Stimulated activated CD4-positive, alpha-beta T cell treated with anti-CD3 and anti-CD28 coated beads, Interleukin-1b, Interleukin-23, amount 100 ng/mL, for 4 hours (primary cell): Measurements from ENCODE around the gene CAMK2A.
"Not testable (repeated sequence)": the region's sequence is repeated elsewhere in the genome, so short reads cannot be mapped to it uniquely, and the experiment has no call there.

ENCODE experiments used
- DNase-seq, 2 donors: peaks; one replicate each; pipeline ENCODE4 v3.0.0-alpha.2; 2020; ENCODE audit warnings: low read depth in 2 of 2

The CAMK2A gene

DNA sequence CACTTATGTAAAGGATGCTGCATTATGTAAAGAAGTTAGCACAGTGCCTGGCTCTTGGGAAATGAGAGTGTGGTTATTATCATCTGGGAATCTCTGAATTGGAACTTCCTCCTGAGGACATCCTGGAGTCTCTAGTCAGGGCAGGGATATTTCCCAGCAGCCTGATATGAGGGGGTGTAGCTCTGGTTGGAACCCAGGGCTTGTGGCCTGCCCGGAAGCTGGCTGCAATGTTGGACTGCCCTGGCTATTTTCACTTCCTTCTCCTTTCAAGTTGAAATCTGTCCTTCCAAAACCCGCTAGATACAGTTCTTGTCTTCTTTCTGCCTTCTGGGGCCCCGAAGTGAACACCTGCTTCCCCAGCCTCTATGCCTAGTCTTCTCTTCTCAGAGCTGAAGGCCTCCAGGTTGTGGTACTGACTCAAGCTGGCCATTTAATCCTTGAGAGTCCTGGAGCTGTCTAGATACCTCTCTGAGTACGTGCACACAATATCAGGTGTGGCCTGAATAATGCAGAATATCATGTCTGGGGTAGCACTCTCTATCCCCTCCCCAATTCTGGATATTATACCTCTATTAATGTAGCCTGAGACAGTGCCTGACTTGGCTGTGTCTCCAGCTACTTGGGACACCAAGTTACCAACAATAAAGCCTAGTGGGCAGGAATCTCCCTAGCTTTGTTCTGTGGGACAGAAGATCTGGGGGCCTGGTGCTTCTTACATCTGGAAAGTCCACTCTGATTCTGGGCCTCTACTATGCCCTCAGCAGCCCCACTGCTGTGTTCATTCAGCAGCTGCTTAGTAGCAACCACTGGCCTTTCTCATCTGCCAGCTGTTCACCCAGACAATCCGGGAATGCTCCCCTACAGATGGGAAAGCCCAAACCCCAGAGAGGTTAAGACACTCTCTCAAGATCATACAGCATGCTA lies 54.7 kb downstream of the CAMK2A start:
- DNase-seq, result no peak

DNA sequence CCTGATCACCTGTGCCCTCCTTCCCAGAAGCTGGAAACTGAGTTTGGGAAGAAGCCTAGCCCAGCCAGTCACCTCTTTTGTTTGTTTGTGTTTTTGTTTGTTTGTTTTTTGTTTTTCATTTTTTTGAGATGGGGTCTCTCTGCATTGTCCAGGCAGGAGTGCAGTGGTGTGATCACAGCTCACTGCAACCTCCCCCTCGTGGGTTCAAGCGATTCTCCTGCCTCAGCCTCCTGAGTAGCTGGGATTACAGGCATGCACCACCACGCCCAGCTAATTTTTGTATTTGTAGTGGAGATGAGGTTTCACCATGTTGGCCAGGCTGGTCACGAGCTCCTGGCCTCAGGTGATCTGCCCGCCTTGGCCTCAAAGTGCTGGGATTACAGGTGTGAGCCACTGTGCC lies 55.9 kb downstream of the CAMK2A start:
- DNase-seq, result not testable (repeated sequence)

DNA sequence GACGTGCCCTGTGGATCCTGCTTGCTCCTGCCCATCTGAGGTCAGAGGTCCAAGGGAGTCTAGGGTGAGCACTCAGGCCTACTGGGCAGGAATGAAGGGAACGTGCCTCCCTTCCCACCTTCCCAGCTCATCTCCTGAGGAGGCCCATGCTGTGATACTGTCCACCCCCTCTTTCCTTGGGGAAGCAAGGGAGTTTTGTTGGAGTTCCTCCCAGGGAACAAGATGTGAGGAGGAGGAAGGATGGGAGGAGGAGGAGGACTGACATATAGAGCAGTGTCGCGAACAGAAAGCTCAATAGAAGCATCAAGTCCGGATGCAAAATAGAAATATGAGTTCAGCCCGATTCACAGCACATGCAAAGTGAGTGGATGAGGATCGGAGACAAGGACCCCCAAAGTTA lies 58.7 kb downstream of the CAMK2A start:
- DNase-seq, result no peak

DNA sequence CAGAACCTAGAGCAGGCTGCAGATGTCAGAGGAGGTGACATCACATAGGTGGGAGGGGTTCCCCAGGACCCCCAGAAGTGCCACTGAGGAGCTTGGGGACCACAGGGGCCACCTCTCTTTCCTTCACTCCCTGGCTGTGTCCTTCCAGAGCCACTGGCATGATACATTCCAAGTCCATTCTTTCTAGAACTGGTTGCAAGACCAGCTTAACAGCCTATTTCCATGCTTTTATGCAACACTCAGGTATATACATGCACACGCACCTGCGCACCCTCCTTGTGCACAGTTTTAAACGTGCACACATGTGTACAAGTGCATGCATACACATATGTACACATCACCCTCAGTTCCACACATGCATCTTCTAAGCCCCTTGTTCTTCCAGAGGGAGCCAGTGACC lies 60.0 kb downstream of the CAMK2A start:
- DNase-seq, result no peak

DNA sequence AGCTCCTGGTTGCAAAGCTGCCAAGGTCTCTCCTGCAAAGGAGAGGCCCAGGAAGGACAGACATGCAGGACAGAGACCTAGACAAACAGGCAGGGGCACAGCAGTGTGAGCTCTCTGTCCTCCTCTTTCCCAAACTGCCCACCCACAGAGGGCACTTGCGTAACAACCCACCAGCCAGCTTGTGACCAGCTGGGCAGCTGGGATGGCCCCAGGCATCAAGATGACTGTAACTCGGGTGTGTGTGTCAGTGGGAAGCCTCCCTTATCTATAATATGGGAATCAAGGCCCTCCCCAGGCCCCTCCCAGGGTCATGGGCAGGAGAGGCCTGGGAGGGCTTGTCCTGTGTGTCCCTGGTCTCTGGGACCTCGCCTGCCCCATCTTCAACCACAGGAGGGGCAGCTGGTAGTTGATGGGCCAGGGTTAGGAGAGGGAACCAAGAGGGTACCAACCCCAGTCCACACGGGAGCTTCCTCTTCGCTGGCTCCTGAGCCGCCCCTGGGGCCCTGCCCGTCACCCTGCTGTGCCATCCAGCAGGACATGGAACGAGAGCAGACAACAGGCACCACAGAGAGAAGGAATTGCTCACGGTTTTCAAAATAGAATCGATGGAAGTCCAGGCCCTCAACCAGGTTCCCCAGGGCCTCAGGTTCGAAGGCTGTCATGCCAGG lies 61.8 kb downstream of the CAMK2A start:
- DNase-seq, result no peak

DNA sequence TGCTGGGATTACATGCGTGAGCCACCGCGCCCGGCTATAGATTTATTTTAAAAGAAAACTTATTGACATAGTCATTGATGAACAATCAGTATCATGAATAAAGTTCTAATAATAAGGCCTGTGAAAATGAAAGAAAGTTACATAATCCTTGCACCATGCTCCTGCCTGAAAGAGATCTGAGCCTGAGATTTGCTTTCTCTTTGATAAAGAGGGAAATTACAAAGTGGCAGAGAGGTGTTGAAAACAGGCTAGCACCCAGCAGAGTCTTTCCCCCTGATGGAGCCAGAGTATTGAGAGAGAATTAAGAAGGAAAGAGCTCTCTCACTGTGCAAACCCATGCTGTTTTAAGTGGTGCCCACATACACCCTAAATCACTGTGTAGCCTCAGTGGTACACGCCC lies 62.5 kb downstream of the CAMK2A start:
- DNase-seq, result no peak

DNA sequence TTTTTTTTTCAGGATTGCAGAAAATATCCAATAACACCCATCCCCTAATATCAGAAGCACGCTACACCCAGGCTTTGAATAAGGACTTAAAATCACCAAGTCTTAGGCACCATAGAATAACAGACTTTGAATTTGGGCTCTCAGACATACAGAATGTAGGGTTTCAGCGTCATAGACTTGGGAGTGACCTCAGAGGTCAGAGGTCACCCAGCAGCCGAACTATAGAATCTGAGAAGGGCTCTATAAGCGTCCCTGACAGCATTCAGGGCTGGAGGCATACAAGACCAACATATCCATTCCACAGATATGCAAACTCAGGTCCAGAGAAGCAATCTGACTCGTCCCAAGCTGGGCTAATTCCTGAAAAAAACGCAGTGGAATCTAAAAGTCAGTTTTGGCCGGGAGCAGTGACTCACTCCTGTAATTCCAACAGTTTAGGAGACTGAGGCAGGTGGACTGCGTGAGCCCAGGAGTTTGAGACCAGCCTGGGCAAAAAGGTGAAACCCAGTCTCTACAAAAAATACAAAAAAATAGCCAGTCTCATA lies 65.0 kb downstream of the CAMK2A start:
- DNase-seq, result no peak

DNA sequence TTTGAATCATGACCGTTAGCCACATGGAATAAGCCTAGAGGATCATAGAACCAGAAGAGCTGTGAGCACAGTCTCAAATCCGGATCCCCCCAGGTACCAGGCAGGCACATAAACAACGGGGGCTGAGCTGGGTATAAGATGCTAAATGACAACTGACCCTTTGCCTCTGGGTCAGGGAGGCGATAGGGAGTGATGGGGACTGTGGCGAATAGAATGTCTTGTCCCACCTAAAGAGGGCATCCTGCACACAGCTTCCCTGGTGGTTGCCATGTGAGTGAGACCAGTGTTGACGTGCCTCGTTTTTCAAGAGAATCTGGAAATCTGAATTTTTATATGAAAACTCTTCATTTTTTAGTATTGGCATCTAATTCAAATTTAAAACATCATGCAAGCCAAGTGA lies 66.1 kb downstream of the CAMK2A start:
- no peak for DNase-seq

DNA sequence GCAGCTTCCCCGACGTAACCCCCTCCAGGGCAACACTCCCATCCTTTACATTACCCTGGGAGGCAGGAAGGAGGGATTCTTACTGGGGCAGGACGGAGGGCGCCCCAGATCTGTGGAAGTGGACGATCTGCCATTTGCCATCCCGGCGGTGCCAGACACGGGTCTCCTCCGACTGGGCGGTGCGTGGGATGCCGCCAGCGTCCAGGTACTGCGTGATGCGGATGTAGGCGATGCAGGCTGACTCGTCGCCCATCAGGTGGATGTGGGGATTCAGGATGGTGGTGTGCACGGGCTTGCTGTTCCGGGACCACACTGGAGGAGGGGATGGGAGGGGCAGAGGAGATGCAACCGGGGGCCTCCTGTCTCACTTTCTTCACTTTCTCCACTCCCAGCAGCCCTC lies 66.7 kb downstream of the CAMK2A start:
- no peak for DNase-seq

DNA sequence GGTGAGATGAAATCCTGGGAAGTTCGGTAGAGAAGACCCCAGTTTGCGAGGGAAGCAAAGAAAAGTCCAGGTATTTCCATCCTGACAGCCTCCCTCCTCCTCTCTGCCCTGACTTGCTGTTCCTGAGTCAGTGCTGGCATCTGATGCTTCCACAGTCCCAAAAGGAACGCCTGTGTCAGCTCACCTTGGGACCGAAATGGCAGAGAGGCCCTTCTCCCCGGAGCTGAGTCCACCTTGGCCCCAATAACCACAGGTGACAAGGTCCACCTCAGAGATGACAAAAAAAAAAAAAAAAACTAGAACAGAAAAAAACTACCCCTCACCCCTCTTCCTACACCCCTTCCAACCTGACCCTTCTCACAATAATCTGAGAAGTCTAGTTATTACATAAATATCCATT lies 68.1 kb downstream of the CAMK2A start:
- DNase-seq, result no peak

DNA sequence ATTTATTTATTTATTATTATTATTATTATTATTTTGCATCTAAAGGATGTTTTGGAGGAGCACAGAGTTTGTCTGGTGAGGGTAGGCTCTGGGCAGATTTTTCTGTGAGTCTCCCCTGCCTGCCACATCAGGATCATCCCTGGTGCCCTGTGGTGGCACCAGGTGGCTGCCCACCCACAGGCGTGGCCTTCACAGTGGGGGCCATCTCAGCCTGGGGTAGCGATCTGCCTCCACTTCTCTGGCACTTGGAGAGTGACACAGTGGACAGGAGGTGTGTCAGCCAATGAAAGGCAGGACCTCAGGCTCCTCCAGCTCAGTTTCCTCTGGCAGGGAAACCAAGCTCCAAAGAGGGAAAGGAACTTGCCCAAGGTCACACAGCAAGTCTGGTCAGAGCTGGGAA lies 69.7 kb downstream of the CAMK2A start:
- DNase-seq, result no peak

DNA sequence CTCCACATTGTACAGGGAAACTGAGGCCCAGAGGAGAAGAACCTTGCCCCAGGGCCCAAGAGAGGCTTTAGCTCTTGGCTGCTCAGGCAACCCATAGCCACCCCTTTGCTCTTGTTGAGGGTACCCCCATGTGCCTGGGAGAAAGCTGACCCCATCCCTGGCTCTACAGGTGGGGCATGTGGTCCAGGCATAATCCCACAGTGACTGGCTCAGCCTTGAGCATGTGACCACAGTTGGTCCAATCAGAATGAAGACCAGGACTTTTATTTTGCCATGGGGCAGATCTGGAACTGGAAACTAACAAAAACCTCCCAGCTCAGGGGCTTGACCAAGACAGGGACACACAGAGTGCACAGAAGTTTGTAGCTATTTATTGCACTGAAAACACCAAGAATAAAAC lies 70.4 kb downstream of the CAMK2A start:
- no peak for DNase-seq

DNA sequence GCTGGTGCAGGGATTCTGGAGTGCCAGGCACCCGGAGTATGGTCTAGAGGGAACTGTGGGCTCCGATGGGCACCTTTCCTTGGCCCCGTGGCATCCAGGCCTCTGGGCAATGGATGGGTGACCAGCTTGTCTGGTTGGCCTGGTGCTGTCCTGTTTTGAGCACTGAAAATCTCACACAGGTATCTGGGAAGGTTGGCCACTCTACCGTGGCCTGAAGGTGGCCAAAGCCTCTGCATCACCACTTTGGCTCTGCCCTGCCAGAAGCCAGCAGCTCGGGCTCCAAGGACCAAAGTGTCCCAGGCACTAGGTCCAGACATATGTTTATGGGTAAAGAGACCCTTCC lies 70.9 kb downstream of the CAMK2A start:
- DNase-seq, result no peak

DNA sequence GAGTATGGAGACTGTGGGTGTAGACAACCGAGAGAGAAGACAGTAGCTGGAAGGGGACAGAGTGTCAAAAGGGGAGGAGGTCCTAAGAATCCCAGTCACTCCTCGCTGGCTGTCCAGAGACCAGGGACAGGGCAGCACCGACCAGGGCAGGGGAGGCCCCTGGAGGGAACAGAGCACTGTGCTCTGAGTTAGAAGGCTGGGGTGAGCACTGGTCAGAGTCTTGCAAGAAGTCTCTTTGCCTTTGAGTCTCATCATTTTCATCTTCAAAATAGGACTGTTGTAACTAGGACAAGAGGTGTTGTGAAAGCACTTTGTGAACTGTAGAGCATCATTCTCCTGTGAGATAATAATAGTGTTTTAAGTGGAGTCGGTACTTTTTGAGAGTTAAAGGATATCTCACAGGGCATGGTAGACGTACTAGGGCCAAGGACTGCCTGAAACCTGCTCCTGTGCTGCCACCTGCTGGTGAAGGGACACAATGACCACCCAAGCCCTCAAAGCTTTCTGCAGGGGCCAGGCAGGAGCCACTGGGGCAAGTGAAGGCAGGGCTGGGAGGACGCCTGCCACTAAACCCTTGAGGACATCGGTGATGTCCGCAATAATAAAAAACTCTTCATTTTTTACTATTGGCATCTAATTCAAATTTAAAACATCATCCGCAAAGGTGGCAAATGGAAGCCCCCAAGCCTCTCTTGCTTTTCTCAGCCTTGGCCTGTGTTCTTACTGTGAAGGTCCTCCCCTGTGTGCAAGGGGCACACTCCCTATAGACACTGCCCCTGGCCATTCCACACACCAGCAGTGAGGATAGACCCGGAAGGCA lies 71.5 kb downstream of the CAMK2A start:
- peak; percentile 64 to 74 for DNase-seq

DNA sequence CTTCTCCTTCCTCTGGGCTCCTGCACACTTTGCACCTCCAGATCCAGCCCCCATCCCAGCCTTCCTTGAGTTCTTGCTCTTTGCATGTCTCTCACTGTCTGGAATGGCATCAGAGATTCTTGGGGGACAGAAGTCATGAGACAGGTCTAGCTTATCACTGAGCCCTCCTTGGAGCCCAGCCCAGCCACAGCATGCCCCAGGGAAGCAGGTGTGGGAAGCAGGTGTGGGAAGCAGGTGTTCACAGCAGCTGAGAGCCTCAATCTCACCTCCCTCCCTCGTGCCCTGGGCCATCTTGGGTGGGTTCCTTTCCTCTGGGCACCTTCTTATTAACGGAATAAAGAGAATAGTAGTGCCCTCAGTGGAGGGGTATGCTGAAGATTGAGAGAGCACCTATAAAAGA lies 72.5 kb downstream of the CAMK2A start:
- DNase-seq, result no peak

DNA sequence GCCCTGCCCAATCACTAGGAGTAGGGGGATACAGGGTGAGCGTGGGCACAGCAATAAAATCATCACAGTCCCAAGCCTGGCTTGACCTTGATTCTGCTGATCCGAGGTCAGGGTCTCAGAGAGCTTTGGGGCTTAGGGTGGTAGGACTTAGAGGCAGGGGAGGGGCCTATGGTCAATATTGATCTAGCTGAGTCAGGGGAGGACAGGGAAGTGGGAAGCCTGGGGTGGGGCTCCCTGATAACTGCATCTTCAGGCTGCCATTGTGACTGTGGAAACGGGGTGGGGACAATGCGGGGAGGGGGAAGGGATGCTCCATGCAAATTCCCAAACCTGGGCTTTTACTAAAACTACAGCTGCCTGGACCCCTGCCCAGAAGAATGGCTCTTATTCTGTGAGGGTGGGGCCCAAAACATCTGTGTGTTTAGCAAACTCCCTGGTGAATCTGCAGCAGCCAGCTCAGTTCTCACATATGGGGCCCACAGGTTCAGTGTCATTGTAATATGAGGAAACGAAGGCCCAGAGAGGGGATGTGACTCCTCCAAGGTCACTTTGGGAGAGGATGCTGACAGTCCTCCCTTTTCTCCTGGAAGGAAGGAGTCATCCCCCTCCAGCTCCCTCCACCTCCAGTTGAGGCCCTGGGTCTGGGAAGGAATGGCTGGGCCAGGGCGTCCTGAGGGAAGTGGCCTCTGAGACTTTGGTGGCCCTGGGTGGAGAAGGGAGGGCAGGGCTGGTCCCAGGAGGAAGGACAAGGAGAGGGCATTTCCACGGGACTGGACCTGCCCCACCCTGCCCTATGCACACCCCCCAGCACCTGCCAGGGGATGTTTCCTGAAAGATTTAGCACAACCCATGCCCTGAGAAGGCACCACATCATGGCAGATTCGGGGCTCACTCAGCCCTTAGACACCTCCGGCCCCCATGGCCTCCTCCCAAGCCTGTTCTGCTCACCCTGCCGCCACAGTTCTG lies 73.3 kb downstream of the CAMK2A start:
- no peak for DNase-seq

DNA sequence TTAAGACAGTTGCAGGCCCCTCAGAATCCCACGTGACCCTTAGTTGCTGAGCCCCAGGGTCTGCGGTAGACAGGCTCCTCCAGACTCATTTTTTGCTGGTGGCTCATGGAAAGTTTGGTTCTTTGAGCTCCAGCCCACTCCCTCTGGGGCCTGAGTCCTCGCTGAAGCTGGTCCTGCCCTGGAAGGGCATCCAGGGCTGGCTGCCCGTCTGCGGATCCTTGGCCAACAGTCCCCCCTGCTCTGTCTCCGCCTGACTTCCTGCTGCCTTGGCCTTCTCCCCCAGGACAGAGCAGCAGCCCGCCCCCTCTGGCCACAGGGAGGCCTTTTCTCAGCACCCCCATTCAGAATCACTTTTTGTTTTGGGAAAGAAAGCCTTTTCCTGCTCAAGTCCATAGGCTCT lies 75.3 kb downstream of the CAMK2A start:
- DNase-seq, result no peak

DNA sequence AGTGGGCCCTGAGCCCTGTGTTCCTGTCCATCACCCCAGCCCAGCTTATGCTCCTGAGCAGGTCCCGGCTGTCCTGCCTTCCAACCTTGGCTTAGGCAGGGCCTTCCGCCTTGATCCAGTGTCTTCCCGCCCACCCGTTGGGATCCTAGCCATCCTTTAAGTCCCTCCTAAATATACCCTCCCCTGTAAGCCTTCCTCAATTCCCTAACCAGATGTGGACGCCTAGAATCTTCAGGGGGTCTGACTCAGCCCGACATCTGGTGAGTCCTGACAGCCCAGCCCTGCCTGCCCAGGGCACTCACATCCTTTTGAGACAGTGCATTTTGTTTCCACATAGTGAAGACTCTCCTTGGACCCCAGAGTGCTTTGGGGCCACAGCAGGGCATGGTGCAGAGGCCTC lies 76.0 kb downstream of the CAMK2A start:
- no peak for DNase-seq

DNA sequence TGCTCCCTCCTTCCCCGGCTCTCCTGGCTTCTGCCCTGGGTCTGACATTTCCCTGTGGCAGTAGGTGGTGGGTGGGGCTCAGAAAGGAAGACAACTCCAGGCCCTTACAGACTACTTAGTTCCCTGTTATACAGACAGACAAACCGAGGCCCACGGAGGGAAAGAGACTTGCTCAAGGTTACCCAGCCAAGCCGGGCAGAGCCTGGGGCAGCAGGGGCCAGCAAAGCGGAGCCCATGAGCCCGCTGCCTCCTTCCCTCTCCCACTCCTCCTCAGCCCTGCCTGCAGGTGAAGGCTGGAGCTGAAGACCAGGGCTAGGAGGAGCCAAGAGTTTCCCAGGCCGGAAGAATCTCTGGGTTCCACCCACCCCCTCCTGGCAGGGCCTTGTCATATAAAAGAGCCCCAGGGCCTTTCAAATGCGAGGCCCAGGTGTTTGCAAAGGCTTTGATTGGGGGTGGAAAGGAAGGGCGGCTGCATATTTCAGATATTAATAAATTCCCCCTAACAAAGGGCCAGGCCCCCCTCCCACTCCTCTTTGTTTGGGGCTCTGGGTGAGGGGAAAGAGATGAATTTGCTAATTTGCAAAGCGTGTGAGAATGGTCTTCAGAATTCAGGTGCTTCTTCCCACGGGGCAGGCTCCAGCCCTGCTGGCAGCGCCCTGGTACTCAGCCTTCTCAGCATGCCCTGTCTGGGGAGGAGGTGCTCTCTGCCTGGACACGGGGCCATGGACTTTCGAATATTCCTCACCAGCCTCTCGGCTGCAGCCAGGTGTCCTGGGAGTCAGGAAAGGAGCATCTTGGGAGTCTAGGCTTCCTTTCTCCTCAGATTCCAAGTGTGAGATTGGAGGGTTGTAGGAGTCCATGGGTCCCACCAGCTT lies 78.2 kb downstream of the CAMK2A start:
- no peak for DNase-seq

DNA sequence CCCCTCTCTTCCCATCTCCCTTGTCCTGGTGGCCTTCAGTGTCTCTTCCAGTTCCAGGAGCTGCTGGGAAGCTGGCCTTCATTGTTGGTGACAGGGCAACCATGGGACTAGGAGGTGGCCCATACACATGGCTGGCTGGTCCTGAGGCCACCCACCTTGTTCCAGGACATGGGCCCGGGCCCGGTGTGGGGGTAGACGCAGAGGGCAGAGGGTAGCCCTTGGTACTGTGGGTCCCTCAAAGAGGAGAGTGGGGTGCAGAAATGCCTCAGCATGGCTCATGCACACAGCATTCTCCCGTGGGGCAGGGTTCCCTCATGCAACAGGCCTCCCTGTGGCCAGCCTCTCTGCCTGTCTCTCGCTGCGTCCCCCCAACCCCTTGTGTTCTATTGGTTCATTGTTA lies 78.9 kb downstream of the CAMK2A start:
- no peak for DNase-seq
